ENCODE results near the gene ANKRD17. TPM values are rescaled to one million over a fixed set of nuclear protein-coding genes. Genes with fewer than 3 reads are reported as not detected.

Gene ANKRD17
- total RNA-seq, 4 donors from 2014 or later: 25.0 to 75.6 (median 56.7) TPM

- intact Hi-C loops (cut with DNase I; ENCODE audit: low total_unique reads): no loop called here
- H3K27ac ChIP-seq: peak overlapping the region; percentile 52 to 83
These were observed 35.3 kb downstream of the ANKRD17 start for GRCh38 chr4:73223258-73223650.

DNA sequence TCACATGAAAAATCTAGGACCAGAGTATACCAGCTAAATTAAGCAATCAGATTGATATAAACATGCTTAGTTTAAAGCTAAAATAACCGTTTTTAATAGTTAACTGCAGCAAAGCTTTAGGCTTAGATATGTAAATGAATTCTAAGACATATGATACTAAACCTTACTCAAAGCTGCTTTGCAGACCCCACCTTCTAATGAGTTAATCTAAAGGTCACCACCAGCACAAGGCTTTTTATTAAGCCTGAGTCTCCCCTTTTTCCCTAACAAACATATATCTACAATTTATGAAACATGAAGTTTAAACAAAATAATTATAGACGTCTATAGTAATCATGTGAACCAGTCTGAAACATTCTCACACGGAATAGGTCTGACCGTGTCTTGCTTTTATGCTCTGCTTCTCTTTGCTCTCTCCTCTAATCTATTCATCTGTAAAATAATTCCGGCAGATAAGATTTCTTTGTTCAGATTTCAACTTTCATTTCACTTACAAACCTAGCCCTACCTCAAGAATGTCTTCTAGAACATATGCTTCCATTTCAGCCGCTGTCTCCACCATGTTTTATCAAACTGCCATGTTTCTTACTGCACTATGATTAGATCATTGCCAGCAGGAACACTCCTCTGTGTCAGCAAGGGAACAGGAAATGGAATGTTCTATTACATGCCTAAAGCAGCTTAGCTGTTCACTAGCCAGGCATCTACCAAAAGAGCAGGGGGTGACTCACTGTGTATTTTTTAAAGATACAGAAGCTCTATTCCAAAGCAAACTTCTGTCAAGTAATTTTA is 35.9 kb downstream of the ANKRD17 start:
- Histone ChIP-seq H3K4me3 (peak overlapping the region; percentile 32 to 49), H3K27me3 (no peaks in the 10 kb centered on the region), H3K9me3 (no peaks in the 10 kb centered on the region), H3K4me1 (peaks cover 0 to 6% of the 10 kb centered on the region in 2 donors), H3K27ac (peak overlapping the region; percentile 62 to 83), H3K36me3 (no peaks in the 10 kb centered on the region)
- intact Hi-C loops (cut with DNase I; ENCODE audit: low total_unique reads): no loop called here
- TF ChIP-seq, protein P1, sequence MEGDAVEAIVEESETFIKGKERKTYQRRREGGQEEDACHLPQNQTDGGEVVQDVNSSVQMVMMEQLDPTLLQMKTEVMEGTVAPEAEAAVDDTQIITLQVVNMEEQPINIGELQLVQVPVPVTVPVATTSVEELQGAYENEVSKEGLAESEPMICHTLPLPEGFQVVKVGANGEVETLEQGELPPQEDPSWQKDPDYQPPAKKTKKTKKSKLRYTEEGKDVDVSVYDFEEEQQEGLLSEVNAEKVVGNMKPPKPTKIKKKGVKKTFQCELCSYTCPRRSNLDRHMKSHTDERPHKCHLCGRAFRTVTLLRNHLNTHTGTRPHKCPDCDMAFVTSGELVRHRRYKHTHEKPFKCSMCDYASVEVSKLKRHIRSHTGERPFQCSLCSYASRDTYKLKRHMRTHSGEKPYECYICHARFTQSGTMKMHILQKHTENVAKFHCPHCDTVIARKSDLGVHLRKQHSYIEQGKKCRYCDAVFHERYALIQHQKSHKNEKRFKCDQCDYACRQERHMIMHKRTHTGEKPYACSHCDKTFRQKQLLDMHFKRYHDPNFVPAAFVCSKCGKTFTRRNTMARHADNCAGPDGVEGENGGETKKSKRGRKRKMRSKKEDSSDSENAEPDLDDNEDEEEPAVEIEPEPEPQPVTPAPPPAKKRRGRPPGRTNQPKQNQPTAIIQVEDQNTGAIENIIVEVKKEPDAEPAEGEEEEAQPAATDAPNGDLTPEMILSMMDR (IDR thresholded peaks at IDR 0.05): peak in 1 of 4 experiments; percentile 14
- TF ChIP-seq POLR2A (IDR thresholded peaks at IDR 0.05): peak in 1 of 2 donors; percentile 19
- peak; percentile 49 to 68 for DNase-seq

More at GRCh38 chr4:73223258-73223650, 35.3 kb downstream of the ANKRD17 start:
- peak overlapping the region; percentile 32 to 49 for H3K4me3 ChIP-seq
- DNase-seq: no peak
- no peaks in the 10 kb centered on the region for H3K9me3 ChIP-seq
- H3K36me3 ChIP-seq: no peaks in the 10 kb centered on the region
- H3K27me3 ChIP-seq: no peaks in the 10 kb centered on the region
- no peak for TF ChIP-seq POLR2A (IDR thresholded peaks at IDR 0.05)
- TF ChIP-seq, protein P1 (IDR thresholded peaks at IDR 0.05): no peak
- peaks cover 0 to 6% of the 10 kb centered on the region in 2 donors for H3K4me1 ChIP-seq

GRCh38 chr4:73221734-73222133 is 36.9 kb downstream of the ANKRD17 start:
- H3K9me3 ChIP-seq: no peaks in the 10 kb centered on the region

DNA sequence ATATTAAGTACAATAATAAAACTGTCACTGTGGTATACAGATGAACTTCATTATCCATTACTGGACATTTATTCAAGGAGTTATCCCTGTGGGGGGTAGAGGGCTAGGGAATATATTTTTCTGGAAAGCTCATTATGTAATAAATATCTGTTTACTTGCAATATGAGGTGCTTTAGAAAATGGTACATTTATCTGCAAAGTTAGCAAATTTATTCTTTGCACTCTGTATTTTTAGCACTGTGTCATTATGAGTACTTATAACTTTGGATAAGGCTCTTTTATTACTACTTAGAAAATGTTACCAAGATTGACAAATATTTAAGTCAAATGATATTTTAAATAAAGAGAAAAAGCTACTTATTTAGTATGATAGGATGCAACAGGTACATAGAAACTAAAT is 37.8 kb downstream of the ANKRD17 start:
- H3K9me3 ChIP-seq: no peaks in the 10 kb centered on the region
- no peaks in the 10 kb centered on the region for H3K36me3 ChIP-seq
- H3K4me3 ChIP-seq: no peak overlapping the region
- peaks cover 0 to 6% of the 10 kb centered on the region in 2 donors for H3K4me1 ChIP-seq
- no peak overlapping the region for H3K27ac ChIP-seq
- no peak for TF ChIP-seq POLR2A (IDR thresholded peaks at IDR 0.05)
- TF ChIP-seq, protein P1 (IDR thresholded peaks at IDR 0.05): no peak
- no peak for DNase-seq
- intact Hi-C loops (cut with DNase I; ENCODE audit: low total_unique reads): no loop called here
- H3K27me3 ChIP-seq: no peaks in the 10 kb centered on the region

More at GRCh38 chr4:73221734-73222133, 36.9 kb downstream of the ANKRD17 start:
- no peaks in the 10 kb centered on the region for H3K36me3 ChIP-seq
- intact Hi-C loops (cut with DNase I; ENCODE audit: low total_unique reads): no loop called here
- DNase-seq: no peak
- no peaks in the 10 kb centered on the region for H3K27me3 ChIP-seq
- H3K4me3 ChIP-seq: no peak overlapping the region
- TF ChIP-seq, protein P1 (IDR thresholded peaks at IDR 0.05): no peak
- no peak for TF ChIP-seq POLR2A (IDR thresholded peaks at IDR 0.05)
- no peak overlapping the region for H3K27ac ChIP-seq
- H3K4me1 ChIP-seq: peaks cover 0 to 6% of the 10 kb centered on the region in 2 donors

DNA sequence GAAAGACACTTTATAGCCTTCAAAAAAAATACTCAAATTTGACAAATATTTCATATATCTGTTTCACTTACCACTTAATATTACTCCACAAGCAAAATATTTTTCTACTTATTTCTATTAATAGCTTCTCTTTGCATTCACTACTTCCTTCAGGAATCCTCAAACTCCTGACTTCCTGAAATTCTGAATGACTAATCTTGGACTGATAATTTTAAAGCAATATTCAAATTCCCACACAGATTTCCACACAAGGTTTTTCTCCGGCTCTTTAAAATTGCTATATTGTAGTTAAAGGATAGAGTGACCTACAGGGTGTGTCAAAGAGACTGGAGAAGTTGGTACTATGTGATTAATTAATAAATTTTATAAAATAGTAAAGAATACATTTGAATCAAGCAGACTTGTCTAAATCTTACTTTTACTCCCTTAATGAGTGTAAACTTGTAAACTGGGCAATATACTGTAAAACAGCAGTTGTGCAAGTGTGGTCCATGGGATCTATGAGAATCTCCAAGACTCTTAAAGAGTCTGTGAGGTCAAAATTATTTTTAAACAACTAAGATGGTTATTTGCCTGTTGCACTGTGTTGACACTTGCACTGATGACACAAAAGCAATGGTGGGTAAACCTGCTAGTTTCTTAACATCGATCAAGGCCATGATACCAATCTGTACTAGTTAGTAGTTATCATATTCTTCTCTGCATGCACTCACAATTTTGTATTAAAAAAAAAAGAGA is 44.5 kb downstream of the ANKRD17 start:
- no peak for DNase-seq
- intact Hi-C loops (cut with DNase I; ENCODE audit: low total_unique reads): no loop called here
- H3K27me3 ChIP-seq: no peaks in the 10 kb centered on the region
- no peaks in the 10 kb centered on the region for H3K4me1 ChIP-seq
- H3K4me3 ChIP-seq: no peak overlapping the region
- no peak for TF ChIP-seq POLR2A (IDR thresholded peaks at IDR 0.05)
- TF ChIP-seq, protein P1 (IDR thresholded peaks at IDR 0.05): no peak
- no peaks in the 10 kb centered on the region for H3K36me3 ChIP-seq
- no peaks in the 10 kb centered on the region for H3K9me3 ChIP-seq
- H3K27ac ChIP-seq: no peak overlapping the region

Data from uterus (tissue), 4 donors.